ENCODE measurements around the gene SCYL3.
"Not testable (repeated sequence)": the region's sequence is repeated elsewhere in the genome, so short reads cannot be mapped to it uniquely, and the experiment has no call there.

Gene SCYL3

DNA sequence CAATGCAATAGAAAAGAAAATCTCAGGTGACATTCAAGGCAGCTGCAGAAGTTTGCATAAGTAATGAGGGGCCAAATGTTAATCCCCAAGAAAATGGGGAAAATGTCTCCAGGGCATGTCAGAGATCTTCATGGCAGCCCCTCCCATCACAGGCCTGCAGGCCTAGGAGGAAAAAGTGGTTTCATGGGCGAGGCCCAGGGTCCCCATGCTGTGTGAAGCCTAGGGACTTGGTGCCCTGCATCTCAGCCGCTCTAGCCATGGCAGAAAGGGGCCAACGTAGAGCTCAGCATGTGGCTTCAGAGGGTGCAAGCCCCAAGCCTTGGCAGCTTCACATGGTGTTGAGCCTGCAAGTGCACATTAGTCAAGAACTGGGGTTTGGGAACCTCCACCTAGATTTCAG, 21.7 kb downstream of the SCYL3 start:
- not testable (repeated sequence) for DNase-seq (ENCODE audit: low spot score)

DNA sequence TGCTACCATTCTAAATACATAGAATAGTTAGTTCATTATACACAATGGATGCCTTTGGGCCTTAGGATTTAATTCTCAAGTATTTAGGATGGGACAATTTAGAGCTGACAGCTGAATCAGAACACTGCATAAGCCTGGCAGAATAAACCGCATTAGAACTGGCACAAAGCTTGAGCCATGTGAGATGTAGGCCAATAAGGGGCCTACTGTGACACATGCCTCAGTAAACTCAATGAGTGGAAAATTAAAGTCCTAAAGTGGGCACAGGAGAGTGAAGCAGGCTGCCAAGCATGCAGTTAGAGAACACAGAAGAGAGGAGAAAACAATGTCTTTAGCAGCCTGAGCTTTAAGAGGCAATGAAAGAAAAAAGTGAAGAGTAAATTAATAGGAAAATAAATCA, 24.3 kb downstream of the SCYL3 start:
- DNase-seq (ENCODE audit: low spot score) = no peak

DNA sequence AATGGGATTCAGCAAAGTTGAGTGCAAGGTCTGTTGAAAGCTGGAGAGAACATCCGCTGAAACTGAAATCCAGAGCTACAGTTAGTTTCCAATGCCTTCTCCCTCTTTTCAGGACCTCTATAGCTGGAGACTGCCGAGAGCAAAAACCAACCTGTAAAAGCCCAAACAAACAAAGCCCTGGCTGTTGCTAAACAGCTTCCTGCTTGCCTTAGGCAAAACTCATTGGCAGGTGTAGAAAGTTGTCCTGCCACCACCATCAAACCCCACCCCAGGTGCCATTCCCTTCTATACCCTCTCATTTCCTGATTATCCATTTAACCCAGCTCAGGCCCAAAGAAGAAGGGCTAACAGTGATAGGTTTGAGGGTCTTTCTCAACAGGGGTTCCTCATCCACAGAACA, 24.7 kb downstream of the SCYL3 start:
- no peak for DNase-seq (ENCODE audit: low spot score)

DNA sequence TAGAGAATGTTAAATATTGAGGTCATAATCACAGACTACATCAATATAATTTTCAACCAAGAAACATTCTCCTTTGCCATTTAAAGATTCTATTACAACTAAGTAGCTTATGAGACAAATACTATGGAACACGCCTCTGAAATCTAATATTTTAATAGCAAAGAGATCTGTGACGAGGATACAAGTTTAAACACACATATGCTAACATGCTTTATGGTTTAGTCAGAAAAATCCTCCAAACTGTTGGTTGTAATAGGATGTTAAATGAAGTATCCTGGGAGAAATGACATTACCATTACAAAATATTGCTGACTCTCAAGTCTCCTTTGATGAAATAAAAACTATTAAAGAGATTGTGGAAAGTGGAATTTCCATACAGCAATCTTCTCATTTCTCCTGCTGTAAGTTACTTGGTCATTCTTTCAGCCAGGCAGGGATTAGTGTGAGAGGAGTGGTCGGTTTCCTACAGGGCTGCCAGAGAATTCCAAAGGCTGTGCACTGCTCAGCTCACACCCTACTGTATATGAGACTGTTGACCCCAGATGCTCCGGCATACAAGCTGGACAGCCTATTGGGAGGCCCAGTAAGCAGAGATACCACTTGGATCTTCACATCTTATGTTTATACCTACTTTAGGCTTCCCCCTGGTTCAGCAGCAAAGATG, 26.6 kb downstream of the SCYL3 start:
- no peak for DNase-seq (ENCODE audit: low spot score)

DNA sequence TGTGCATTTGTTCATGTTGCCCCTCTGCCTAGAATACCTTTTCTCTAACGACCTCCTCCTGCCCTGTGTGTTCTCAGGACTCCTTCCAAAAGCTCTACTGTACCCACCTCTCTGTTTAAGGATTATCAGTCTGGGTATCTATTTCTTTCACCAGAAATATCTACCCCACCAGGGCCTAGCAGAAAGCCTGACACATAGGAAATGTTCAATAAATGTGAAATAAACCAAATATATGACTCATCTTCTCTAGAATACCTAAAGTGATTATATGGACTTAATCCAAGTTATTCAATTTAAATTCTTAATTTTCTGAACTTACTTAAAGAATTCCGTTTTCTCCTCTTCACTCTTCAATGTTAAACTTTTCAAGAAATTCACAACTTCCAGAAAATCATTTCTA, 27.1 kb downstream of the SCYL3 start:
- no peak for DNase-seq (ENCODE audit: low spot score)

DNA sequence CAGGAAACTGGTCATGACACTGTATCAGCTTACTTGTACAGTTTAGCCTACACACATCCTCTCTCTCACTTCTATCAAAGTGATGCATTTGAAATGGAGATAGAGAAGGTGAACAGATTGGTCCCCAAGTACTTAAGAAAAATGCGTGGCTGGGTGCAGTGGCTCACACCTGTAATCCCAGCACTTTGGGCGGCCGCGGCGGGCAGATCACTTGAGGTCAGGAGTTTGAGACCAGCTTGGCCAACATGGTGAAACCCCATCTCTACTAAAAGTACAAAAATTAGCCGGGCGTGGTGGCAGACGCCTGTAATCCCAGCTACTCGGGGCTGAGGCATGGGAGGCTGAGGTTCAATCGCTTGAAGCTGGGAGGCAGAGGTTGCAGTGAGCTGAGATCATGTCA, 29.2 kb downstream of the SCYL3 start:
- DNase-seq (ENCODE audit: low spot score) = not testable (repeated sequence)

DNA sequence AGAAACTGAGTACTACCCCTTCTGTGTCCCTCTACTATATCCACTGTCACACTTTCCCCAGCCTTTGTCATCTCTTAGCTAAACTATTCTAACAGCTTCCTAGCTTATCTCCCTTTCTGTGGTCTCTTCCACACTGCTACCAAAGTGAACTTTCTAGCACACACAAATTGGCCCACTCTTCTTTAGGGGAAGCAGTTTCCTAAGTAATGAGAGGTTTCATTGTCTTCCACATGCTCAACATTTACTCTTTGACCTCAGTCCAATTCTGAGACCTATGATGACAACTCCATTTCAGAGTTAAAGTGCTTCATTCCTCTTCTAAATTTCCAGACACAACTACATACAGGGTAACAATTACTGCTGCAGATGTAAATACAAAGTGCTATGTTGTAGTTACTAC, 32.9 kb downstream of the SCYL3 start:
- no peak for DNase-seq (ENCODE audit: low spot score)

DNA sequence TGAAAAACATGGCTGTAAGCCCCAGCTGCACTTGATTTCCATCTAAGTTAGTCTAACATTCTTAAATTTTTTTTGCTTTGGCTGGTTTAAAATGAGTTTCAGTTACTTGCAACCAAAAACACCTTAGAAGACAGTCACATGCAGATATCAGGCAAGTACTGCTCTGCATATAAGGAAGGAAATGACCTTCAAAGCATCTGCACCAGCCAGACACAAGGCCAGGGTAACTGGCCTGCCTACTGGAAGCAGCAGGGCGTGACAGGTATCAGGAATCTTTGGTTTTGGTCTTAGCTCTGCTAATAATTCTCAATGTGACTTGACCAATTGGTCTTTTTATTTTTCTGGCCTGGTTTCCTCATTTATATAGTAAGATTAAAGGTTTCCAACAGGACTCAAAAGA, 33.5 kb downstream of the SCYL3 start:
- no peak for DNase-seq (ENCODE audit: low spot score)

DNA sequence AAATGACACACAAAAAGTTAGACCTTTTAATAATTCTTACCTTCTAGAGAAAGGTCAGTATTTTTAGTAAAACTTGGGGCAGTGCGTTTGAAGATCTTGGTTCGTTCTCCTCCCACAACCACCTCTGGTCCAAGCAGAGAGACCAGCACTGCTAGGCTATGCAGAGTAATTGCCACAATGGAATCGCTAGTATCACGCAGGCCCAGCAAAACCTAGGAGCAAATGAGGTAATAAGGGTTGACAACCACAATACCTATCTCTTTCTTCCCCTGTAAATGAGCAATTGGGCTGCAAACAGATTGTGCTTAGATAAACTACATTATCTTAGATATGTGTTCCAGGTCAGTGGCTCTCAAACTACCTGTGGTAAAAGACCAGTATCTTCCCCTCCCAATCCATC, 34.7 kb downstream of the SCYL3 start:
- no peak for DNase-seq (ENCODE audit: low spot score)

DNA sequence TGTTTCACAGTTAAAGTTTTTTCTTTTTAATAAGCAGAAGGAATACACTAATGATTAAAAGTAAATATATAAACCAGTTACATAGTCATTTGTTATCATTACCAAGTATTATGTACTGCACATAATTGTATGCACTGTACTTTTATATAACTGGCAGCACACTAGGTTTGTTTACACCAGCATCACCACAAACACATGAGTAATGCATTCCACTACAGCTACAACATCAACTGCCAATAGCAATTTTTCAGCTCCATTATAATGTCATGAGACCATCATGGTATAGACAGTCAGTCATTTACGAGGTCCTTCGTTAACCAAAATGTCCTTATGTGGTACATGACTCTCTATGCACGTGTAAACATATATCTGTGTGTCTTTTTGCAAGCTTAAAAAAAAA, 35.2 kb downstream of the SCYL3 start:
- peak; percentile 20 for DNase-seq (ENCODE audit: low spot score)

DNA sequence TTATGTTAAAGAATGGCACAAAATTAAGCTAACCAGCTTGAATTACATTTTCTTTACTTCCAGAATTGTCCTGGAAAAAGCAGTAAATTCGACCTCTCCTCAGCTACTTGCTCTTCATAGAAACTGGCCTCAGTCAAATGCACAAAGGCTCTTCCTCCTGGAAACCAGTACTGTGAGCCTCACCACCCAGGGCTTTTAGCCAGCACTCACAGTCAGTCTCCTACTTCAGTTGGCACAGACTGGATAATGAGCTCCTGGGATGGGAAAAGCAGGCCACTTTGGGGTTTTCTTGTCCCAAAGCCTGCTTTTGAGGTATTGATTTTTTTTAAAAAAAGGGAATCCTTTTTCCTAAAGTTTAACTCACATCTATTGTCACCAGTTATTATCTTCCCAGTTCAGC, 40.4 kb downstream of the SCYL3 start:
- no peak for DNase-seq (ENCODE audit: low spot score)

DNA sequence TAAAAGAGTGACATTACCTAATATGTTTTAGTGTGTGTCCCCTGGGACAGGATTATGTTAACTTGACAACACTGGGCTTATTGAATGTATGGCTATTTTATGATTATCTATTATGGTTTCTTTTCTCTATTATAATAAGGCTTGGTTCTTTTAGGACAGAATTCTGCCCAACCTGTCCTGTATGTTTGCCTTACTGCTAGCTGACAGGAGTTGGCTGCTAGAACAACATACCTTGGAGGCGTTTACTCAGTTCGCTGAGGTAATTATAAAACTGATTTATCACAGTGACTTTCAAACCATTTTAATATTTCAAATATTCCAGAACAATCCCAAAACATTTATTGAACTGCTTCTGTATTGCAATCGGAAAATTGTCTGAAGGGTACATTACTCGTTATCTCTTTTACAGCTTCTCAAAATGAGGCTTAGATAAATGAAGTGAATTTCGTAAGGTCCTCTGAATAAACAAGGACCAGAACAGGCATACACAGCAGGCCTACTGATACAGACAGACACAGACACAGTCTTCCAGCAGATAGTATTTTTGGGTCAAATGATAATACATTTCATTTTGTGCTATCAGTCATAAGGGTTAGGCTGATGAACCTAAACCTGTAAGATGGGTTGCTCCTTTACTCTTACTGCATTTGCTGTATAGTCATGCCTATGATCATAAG, 44.2 kb downstream of the SCYL3 start:
- no peak for DNase-seq (ENCODE audit: low spot score)

DNA sequence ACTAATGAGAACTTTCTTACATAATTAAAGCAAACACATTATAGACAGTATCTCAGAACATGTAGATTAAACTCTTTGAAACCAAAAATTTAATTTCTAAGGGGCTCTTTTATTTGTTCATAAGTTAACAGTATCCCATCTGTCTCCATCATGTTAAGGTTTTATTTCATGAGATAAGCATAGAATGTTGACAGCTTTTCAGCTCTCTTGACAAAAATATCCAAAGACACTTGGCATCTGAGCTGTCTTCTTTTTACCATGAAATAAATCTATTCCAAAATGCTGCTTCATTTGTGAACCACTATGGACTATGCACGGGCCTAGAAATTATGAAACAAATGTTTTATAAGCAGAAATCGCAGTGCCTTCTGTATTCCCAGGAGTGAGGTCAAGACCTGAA, 45.2 kb downstream of the SCYL3 start:
- DNase-seq (ENCODE audit: low spot score) = no peak

DNA sequence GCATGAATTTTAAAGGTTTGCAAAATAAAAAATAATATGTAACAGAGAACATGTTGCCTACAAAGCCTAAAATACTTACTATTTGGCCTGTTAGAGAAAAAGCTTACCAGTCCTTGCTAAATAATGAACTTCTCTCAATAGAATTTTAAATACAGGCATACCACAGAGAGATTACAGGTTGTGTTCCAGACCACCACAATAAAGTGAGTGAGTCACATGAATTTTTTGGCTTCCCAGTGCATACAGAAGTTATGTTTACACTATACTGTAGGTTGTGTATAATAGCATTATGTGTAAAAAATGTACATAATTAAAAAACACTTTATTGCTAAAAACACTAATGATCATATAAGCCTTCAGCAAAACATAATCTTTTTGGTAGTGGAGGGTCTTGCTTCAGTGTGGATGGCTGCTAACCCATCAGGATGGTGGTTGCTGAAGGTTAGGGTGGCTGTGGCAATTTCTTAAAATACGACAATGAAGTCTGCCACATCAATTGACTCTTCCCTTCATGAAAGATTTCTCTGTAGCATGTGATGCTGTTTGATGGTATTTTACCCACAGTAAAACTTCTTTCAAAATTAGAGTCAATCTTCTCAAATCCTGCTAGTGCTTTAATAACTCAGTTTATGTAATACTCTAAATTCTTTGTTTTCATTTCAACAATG, 48.6 kb downstream of the SCYL3 start:
- no peak for DNase-seq (ENCODE audit: low spot score)

DNA sequence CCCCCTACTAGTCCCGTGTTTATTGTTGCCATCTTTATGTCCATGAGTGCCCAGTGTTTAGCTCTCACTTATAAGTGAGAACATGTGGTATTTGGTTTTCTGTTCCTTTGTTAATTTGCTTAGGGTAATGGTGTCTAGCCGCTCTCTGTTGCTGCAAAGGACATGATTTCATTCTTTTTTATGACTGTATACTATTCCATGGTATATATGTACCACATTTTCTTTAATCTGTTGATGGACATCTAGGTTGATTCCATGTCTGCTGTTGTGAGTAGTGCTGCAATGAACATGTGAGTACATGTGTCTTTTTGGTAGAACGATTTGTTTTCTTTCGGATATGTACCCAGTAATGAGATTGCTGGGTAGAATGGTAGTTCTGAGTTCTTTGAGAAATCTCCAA, 54.8 kb downstream of the SCYL3 start:
- DNase-seq (ENCODE audit: low spot score) = no peak

DNA sequence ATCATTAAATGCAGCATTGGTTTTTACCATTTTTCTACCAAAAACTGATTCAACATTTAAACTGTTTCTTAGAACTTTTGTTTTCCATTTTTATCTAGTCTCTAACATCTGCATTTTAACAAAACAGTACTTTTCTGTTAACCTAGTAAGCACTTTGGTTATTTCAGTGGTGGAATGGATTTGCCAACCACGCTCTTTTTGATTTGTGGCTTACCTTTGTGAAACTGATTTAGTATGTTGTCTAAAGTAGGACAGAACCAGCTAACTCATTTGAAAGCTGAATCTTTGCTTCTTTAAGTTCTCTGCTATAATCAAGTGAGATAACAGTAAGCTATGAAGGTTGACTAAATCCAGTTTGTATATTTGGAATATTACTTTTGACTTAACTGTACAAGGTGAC, 57.5 kb downstream of the SCYL3 start:
- DNase-seq (ENCODE audit: low spot score) = no peak

DNA sequence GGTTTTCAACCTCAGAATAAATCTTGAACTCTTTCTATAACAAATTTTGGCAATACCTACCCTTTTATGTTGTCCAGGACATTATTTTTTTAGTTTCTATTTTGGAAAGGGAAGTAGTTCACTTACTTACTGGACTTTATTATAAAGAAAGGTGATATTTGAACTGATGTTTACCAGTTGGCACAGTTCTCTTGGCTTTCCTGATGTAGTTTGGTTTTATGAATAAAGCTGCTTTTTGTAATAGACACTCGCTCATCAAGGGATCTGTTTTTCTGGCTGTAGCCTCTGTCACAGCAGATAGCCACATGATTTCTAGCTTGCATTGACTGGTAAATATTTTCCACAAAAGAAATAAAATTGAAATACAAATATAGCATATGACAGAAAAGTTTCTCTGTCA, 58.0 kb downstream of the SCYL3 start:
- no peak for DNase-seq (ENCODE audit: low spot score)

DNA sequence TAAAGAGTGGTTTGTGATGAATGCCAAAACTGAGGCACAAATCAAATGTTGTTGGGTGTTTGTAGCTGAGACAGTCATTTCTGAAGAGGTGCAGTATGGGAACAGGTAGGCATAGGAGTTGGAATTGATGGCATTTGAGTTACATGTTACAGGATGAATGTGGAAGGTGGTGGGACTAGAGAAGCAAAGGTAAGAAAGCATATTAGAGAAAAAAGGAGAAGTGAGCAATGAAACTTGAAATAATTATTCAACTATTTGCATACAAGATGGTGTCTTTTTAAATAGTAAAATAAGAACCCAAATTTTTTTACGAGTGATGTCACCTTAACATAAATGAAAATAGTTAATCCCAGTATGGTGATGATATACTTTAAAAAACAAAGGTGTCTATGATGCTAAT, 58.8 kb downstream of the SCYL3 start:
- no peak for DNase-seq (ENCODE audit: low spot score)

DNA sequence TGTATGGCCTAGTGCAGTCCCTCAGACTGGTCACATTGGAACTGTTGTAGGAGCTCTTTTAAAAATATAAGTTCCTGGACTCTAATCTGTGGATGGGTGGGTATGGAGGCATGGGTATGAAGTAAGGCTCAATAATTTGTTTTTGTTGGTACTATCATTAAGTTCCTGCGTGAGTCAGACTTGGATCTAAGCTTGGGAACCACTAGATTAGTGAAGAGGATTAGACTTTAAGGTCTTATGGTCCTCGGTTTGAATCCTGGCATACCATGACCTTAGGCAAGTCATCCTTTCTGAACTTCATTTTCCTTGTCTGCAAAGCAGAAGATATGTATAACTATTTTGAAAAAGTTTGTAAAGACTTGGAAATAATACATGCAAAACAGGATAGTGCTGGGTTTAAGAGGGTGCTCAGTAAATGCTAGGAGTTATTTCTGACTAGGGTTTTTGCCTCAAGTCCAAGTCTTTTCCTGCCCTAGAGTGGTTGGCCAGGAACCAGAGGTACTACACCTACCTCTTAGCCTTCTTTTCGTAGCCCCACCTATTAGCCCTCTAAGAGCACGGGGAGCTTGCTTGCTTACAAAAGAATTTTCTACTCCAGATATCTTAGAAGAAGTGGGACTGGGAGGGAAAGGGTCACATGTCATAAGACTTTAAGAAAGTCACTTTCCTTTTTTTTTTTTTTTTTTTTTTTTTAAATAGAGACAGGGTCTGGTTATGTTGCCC, 60.4 kb downstream of the SCYL3 start:
- no peak for DNase-seq (ENCODE audit: low spot score)

DNA sequence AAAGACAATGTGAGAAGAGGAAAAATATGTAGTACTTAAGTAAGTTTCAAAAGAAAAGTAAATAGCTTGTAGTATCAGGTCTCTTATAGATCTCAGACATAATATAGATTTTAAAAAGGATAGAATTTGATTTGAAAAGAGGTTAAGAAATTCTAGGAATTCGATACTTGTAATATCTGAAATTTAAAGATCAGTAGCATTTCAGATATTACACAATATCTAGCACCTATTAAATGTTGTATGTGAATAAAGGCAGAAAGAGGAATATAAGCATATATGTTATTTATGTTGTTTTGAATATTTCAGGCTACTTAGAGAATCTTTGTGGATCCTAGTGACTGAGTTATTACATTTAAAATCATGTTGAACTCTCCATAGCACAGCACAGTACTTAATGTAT, 64.0 kb downstream of the SCYL3 start:
- DNase-seq (ENCODE audit: low spot score) = no peak

DNA sequence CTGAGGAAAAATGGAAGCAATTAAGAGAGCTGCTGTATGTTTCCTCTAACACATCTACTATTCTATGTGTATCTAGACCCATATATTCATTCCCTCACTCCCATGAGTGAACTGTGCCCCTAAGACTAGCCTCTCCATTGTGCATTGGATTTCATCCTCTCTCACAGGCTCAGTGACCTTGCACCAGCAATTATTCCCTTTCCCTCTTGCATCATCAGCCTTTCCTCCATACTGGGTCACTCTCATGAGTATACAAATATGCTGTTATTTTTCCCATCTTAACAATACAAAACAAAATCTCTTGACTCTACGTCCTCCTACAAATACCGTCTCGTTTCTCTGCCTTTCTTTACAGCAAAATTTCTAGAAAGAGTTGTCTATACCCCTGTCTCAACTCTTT, 69.5 kb downstream of the SCYL3 start:
- no peak for DNase-seq (ENCODE audit: low spot score)

DNA sequence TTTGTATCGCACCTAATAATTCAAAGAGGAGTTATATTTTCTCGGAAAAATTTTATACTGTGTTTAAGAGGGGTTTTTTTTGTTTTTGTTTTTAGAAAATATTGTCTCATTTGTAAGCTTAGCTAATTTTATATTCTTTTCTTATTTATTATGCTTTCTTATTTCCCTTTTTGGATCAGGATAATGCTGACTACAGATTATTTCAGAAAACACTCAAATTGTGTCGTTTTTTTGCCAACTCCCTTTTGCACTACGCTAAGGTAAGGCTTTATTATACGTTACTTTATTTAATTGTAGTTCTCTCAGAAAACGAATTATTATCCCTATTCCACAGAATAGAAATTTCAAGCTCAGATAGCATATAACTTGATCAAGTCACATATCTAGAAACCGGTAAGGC, 72.2 kb downstream of the SCYL3 start:
- DNase-seq (ENCODE audit: low spot score) = no peak

DNA sequence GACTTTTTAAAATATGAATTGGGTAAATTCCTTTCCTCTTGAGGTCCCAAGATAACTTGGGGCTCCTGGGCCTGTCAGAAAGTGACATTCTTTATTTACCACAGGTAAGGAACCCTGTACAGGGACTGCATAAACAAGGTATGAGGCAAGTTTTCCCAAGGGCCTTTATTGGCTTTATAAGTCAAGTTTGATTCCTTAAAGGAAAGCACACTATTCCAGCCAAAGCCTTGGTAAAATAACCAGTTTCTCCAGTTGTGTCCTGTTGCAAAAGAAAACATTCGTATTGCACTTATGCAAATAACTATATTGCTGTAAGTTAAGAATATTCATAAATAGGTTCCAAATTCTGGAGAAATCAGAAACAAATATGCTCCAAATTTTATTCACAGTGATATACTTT, 77.1 kb downstream of the SCYL3 start:
- DNase-seq (ENCODE audit: low spot score) = no peak
